ENCODE measurements around the gene AGO1. TPM values are rescaled to one million over a fixed set of nuclear protein-coding genes. Genes with fewer than 3 reads are reported as not detected.

AGO1 gene
- total and polyA plus RNA-seq, 2 of the 13 experiments (the other 11 are each of a cell fraction or from before 2014, with no cell fraction given) = 9.2 to 18.6 TPM

DNA sequence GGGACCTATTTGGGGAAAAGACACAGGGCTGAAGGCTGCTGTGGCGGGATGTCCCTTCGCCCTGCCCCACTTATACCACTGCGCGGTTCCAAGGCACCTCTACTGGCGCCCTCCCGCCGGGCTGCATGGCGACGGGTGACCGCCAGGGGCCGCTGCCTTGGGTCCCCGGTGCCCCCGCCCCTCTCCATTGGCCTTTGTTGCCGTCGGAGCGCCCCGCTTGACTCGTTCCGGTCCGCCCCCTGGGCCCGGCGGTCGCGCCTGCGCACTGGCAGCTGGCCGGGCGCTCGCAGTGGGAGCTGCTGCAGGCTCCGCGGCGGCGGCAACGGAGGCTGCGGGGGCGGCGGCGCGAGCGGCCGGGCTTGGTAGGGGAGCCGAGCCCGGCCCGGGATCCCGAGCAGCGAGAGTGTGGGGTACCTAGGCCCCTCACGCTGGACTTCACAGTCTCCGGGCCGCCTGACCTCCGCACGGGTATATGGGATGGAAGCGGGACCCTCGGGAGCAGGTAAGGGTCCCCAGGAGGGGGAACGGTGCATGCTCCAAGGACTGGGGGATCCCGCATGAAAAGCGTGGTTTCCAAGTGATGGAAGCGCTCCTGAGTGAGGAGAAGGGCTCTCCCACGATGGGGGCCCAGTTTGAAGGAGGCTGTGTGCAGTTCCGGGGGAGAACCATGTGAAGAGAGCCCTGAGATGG lies at the start of gene AGO1 (continued):
- TF ChIP-seq, protein P1, sequence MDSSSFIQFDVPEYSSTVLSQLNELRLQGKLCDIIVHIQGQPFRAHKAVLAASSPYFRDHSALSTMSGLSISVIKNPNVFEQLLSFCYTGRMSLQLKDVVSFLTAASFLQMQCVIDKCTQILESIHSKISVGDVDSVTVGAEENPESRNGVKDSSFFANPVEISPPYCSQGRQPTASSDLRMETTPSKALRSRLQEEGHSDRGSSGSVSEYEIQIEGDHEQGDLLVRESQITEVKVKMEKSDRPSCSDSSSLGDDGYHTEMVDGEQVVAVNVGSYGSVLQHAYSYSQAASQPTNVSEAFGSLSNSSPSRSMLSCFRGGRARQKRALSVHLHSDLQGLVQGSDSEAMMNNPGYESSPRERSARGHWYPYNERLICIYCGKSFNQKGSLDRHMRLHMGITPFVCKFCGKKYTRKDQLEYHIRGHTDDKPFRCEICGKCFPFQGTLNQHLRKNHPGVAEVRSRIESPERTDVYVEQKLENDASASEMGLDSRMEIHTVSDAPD (CRISPR knock-in tag; IDR thresholded peaks at IDR 0.05) = no peak
- TF ChIP-seq ZBTB38 (CRISPR knock-in tag; IDR thresholded peaks at IDR 0.05) (no peak), ZNF331 (CRISPR knock-in tag; IDR thresholded peaks at IDR 0.05) (no peak; the same call in 1 of the 2 replicates), RELA (CRISPR knock-in tag; IDR thresholded peaks at IDR 0.05) (peak; percentile 52), BORCS8-MEF2B (CRISPR knock-in tag; IDR thresholded peaks at IDR 0.05) (no peak), ZC3H4 (CRISPR knock-in tag; IDR thresholded peaks at IDR 0.05; ENCODE audit: borderline replicate concordance) (no peak), ZNF713 (CRISPR knock-in tag; IDR thresholded peaks at IDR 0.05) (0 out of 2 replicates have a peak, but pooled peaks have one; percentile 41), CBX2 (IDR thresholded peaks at IDR 0.05; ENCODE audit: low read depth, low read length) (no peak), CBX2 (CRISPR knock-in tag; IDR thresholded peaks at IDR 0.05; ENCODE audit: low read depth) (no peak), ZSCAN9 (CRISPR knock-in tag; IDR thresholded peaks at IDR 0.05; ENCODE audit: borderline replicate concordance) (0 out of 2 replicates have a peak, but pooled peaks have one; percentile 14), NR2F6 (IDR thresholded peaks at IDR 0.05) (no peak), NR2F6 (CRISPR knock-in tag; IDR thresholded peaks at IDR 0.05) (peak; percentile 48; the same call in 1 of the 2 replicates), DNMT1 (CRISPR knock-in tag; IDR thresholded peaks at IDR 0.05) (no peak), ZMYM2 (CRISPR knock-in tag; IDR thresholded peaks at IDR 0.05) (no peak), NFKBIZ (CRISPR knock-in tag; IDR thresholded peaks at IDR 0.05) (0 out of 2 replicates have a peak, but pooled peaks have one; percentile 37), ZNF660 (CRISPR knock-in tag; IDR thresholded peaks at IDR 0.05; ENCODE audit: borderline replicate concordance, low read depth) (no peak), FOXA3 (CRISPR knock-in tag; IDR thresholded peaks at IDR 0.05) (peak; percentile 37; the same call in 1 of the 2 replicates), KLF15 (CRISPR knock-in tag; IDR thresholded peaks at IDR 0.05; ENCODE audit: borderline replicate concordance) (no peak), POLR2G (IDR thresholded peaks at IDR 0.05; ENCODE audit: low read depth, low read length) (peak; percentile 87), ZBTB7B (CRISPR knock-in tag; IDR thresholded peaks at IDR 0.05) (peak; percentile 78)
- TF ChIP-seq, protein P2, sequence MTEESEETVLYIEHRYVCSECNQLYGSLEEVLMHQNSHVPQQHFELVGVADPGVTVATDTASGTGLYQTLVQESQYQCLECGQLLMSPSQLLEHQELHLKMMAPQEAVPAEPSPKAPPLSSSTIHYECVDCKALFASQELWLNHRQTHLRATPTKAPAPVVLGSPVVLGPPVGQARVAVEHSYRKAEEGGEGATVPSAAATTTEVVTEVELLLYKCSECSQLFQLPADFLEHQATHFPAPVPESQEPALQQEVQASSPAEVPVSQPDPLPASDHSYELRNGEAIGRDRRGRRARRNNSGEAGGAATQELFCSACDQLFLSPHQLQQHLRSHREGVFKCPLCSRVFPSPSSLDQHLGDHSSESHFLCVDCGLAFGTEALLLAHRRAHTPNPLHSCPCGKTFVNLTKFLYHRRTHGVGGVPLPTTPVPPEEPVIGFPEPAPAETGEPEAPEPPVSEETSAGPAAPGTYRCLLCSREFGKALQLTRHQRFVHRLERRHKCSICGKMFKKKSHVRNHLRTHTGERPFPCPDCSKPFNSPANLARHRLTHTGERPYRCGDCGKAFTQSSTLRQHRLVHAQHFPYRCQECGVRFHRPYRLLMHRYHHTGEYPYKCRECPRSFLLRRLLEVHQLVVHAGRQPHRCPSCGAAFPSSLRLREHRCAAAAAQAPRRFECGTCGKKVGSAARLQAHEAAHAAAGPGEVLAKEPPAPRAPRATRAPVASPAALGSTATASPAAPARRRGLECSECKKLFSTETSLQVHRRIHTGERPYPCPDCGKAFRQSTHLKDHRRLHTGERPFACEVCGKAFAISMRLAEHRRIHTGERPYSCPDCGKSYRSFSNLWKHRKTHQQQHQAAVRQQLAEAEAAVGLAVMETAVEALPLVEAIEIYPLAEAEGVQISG (CRISPR knock-in tag; IDR thresholded peaks at IDR 0.05) = peak; percentile 92
- TF ChIP-seq, protein P3, sequence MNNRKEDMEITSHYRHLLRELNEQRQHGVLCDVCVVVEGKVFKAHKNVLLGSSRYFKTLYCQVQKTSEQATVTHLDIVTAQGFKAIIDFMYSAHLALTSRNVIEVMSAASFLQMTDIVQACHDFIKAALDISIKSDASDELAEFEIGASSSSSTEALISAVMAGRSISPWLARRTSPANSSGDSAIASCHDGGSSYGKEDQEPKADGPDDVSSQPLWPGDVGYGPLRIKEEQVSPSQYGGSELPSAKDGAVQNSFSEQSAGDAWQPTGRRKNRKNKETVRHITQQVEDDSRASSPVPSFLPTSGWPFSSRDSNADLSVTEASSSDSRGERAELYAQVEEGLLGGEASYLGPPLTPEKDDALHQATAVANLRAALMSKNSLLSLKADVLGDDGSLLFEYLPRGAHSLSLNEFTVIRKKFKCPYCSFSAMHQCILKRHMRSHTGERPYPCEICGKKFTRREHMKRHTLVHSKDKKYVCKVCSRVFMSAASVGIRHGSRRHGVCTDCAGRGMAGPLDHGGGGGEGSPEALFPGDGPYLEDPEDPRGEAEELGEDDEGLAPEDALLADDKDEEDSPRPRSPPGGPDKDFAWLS (CRISPR knock-in tag; IDR thresholded peaks at IDR 0.05; ENCODE audit: borderline replicate concordance) = no peak
- TF ChIP-seq, protein P4, sequence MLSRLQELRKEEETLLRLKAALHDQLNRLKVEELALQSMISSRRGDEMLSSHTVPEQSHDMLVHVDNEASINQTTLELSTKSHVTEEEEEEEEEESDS (CRISPR knock-in tag; IDR thresholded peaks at IDR 0.05; ENCODE audit: borderline replicate concordance) = no peak
- TF ChIP-seq, protein P5, sequence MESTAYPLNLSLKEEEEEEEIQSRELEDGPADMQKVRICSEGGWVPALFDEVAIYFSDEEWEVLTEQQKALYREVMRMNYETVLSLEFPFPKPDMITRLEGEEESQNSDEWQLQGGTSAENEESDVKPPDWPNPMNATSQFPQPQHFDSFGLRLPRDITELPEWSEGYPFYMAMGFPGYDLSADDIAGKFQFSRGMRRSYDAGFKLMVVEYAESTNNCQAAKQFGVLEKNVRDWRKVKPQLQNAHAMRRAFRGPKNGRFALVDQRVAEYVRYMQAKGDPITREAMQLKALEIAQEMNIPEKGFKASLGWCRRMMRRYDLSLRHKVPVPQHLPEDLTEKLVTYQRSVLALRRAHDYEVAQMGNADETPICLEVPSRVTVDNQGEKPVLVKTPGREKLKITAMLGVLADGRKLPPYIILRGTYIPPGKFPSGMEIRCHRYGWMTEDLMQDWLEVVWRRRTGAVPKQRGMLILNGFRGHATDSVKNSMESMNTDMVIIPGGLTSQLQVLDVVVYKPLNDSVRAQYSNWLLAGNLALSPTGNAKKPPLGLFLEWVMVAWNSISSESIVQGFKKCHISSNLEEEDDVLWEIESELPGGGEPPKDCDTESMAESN (CRISPR knock-in tag; conservative IDR thresholded peaks at IDR 0.05) = 0 out of 2 replicates have a peak, but pooled peaks have one; percentile 61
